Spleen (tissue), 11 donors: ENCODE data around the gene MAEL. TPM values are rescaled to one million over a fixed set of nuclear protein-coding genes. Genes with fewer than 3 reads are reported as not detected.

Experiments
- DNase-seq: peaks from one replicate; pipeline ENCODE4 v3.0.0-alpha.2; 2020
- H3K27ac ChIP-seq, 8 donors: fragments of 200-600 bp; sonication (generic) in 7 of 8; 1 replicate in 4 of 8; 2 replicates in 4 of 8; pipeline versions ENCODE4 v1.5.0 to v1.8.0; 2016 to 2021; ENCODE audit warnings: inconsistent platforms in 4 of 8, mild to moderate bottlenecking in 4 of 8, moderate library complexity in 1 of 8
- H3K27me3 ChIP-seq, 7 donors: fragments of 200-600 bp; sonication (generic) in 6 of 7; replicated peaks in 1 of 7; 1 replicate in 4 of 7; 2 replicates in 3 of 7; pipeline versions ENCODE4 v1.5.0 to v1.8.0; 2016 to 2021; ENCODE audit warnings: inconsistent platforms in 3 of 7, mild to moderate bottlenecking in 1 of 7
- H3K36me3 ChIP-seq, 6 donors: fragments of 200-600 bp; sonication (generic) in 5 of 6; 1 replicate in 4 of 6; 2 replicates in 2 of 6; pipeline versions ENCODE4 v1.5.0 to v1.8.0; 2016 to 2021; ENCODE audit warnings: inconsistent platforms in 2 of 6
- H3K4me1 ChIP-seq, 6 donors: fragments of 200-600 bp; sonication (generic) in 5 of 6; 1 replicate in 3 of 6; 2 replicates in 3 of 6; pipeline versions ENCODE4 v1.5.0 to v1.8.0; 2016 to 2021; ENCODE audit warnings: inconsistent platforms in 3 of 6
- H3K4me3 ChIP-seq, 8 donors: fragments of 200-600 bp; sonication (generic) in 7 of 8; 1 replicate in 4 of 8; 2 replicates in 4 of 8; pipeline versions ENCODE4 v1.5.0 to v1.8.0; 2016 to 2021; ENCODE audit warnings: inconsistent platforms in 4 of 8, mild to moderate bottlenecking in 4 of 8, moderate library complexity in 2 of 8
- H3K9me3 ChIP-seq, 8 donors: fragments of 200-600 bp; sonication (generic) in 7 of 8; 1 replicate in 4 of 8; 2 replicates in 4 of 8; pipeline versions ENCODE4 v1.5.0 to v1.8.0; 2016 to 2021; ENCODE audit warnings: inconsistent platforms in 4 of 8
- POLR2A ChIP-seq, 3 donors: fragments of 450-650 bp; IDR thresholded peaks; one replicate each; pipeline ENCODE4 v1.5.1; 2017; ENCODE audit warnings: antibody characterized with exemption in 3 of 3, mild to moderate bottlenecking in 1 of 3
- POLR2AphosphoS5 ChIP-seq, 3 donors: sonication (generic); formaldehyde crosslinking; IDR thresholded peaks; one replicate each; pipeline ENCODE4 v1.5.1; 2017; ENCODE audit warnings: antibody characterized with exemption in 3 of 3
- WGBS, 5 donors: extraction: QIAGEN DNeasy Blood & Tissue Kit in 3 of 5; methylation state at CpG; one replicate each; pipeline versions ENCODE4 v1.1.5 to v1.1.7; 2013 to 2018; 5-methylcytosine and 5-hydroxymethylcytosine counted together
- intact Hi-C: fragments of 100-400 bp; cut with DNase I; formaldehyde crosslinking; loops from one replicate; pipeline ENCODE4 v1.15.0; 2023; ENCODE audit warnings: low total_unique reads
- polyA plus RNA-seq, 3 donors: library from polyadenylated mRNA; stranded (reverse); fragments of 200-250 nt; gene quantifications; one replicate each; pipeline ENCODE4 v1.2.1, GENCODE V29; 2013
- total RNA-seq, 7 donors: library from RNA; depleted of rRNA in 3 of 7; stranded (reverse); fragments of >200 nt in 3 of 7; fragmentation: NEBNext Ultra II Directional in 4 of 7; extraction: Animal tissue kit (Norgen Biotek cat#: 25700) in 4 of 7; gene quantifications; one replicate each; pipeline versions ENCODE4 v1.1.0 to v1.2.1, GENCODE V29; 2016 to 2021
- TF ChIP-seq, protein P1 (sequence below), 11 experiments: fragments of 200-600 bp in 7 of 11; fragments of 450-650 bp in 4 of 11; sonication (generic) in 4 of 11; IDR thresholded peaks in 8 of 11; conservative IDR thresholded peaks in 3 of 11; 1 replicate in 7 of 11; 2 replicates in 4 of 11; pipeline versions ENCODE4 v1.4.0 to v1.8.0; 2016 to 2021; ENCODE audit warnings: antibody characterized with exemption in 11 of 11, inconsistent platforms in 4 of 11, mild to moderate bottlenecking in 1 of 11
- donor health status: healthy with polysubstance abuse.
- donor health status: DM: no; HTN: no; CAD: no; lungs with moderate emphysema.
- donor health status: DM: no; HTN: no; CAD: no.
- donor health status: Bipolar disorder and iron deficiency.
- donor health status: healthy.
- donor health status: DM: no; HTN: no; CAD: no.
- donor health status: DM: yes; HTN: yes; CAD: no.

MAEL gene
- total and polyA plus RNA-seq, 10 donors: 0.05 TPM; not detected in 9

DNA sequence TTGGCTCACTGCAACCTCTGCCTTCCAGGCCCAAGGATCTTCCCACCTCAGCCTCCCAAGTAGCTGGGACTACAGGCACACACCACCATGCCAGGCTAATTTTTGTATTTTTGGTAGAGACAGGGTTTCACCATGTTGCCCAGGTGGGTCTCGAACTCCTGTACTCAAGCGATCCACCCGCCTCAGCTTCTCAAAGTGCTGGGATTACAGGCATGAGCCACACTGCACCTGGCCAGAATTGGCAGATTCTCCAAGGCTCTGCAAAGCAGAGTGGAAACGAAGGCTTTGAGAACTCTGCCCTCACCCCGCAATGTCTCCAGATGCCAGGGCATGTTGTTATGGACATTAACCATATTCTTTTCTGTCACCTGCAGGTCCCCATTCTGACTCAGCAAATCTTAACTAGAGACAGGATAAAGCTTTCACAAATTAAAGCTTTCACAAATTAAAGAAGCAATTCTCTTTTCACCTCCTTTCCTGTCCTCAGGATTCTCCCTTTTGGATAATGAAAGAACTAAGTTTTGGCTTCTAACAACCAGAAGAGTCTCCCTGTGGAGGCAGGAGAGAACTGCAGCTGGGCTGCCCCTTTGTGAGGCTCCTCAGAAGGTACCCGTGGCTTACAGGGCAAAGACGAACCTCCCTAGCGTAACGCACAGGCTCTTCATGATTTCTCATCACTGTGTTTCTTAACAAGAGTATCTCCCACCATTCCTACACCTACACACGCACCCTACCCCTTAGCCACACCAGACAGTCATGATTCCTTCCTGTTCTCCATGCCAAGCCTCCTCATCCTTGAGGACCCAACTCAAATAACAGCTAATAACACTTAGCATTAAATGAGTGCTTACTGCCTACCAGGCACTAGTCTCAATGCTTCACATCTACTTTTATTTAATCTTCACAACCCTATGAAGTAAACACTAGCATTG, 71.3 kb downstream of the MAEL start:
- TF ChIP-seq, protein P1, sequence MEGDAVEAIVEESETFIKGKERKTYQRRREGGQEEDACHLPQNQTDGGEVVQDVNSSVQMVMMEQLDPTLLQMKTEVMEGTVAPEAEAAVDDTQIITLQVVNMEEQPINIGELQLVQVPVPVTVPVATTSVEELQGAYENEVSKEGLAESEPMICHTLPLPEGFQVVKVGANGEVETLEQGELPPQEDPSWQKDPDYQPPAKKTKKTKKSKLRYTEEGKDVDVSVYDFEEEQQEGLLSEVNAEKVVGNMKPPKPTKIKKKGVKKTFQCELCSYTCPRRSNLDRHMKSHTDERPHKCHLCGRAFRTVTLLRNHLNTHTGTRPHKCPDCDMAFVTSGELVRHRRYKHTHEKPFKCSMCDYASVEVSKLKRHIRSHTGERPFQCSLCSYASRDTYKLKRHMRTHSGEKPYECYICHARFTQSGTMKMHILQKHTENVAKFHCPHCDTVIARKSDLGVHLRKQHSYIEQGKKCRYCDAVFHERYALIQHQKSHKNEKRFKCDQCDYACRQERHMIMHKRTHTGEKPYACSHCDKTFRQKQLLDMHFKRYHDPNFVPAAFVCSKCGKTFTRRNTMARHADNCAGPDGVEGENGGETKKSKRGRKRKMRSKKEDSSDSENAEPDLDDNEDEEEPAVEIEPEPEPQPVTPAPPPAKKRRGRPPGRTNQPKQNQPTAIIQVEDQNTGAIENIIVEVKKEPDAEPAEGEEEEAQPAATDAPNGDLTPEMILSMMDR (IDR thresholded peaks at IDR 0.05 in 8 of 11, conservative IDR thresholded peaks at IDR 0.05 in 3 of 11): no peak
- TF ChIP-seq POLR2AphosphoS5 (IDR thresholded peaks at IDR 0.05) (no peak), POLR2A (IDR thresholded peaks at IDR 0.05) (no peak)
- H3K27me3 ChIP-seq: no peaks in the 10 kb centered on the region
- H3K36me3 ChIP-seq: no peaks in the 10 kb centered on the region
- WGBS, 5 donors: 74 to 82% (median 79%) methylated on average over 10 of the region's 10 CpGs
- peaks cover 0 to 9% (median 4%) of the 10 kb centered on the region in 6 donors for H3K4me1 ChIP-seq
- DNase-seq: no peak
- no peak overlapping the region for H3K4me3 ChIP-seq
- intact Hi-C loops: no loop called here
- H3K27ac ChIP-seq: no peak overlapping the region
- H3K9me3 ChIP-seq: no peaks in the 10 kb centered on the region

DNA sequence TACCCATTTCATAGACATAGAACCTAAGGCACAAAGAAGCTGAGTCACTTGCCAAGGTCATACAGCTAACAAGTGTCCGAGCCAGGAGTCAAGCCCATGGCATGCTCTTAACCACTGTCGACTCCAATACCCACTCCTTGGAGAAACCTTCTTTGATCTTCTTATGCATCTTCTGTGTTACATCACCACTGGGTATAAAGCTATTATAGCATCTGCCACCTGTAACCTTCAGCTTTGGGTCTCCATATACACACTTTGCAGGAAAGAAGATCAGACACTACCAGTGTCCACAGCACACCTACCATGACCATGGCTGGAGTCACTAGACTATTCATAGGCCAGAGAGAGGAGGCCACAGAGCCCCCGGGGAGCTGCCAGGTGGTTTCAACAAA, 72.0 kb downstream of the MAEL start:
- peaks cover 0 to 9% (median 4%) of the 10 kb centered on the region in 6 donors for H3K4me1 ChIP-seq
- TF ChIP-seq POLR2A (IDR thresholded peaks at IDR 0.05) (no peak), POLR2AphosphoS5 (IDR thresholded peaks at IDR 0.05) (no peak)
- TF ChIP-seq, protein P1 (IDR thresholded peaks at IDR 0.05 in 8 of 11, conservative IDR thresholded peaks at IDR 0.05 in 3 of 11): no peak
- H3K27me3 ChIP-seq: no peaks in the 10 kb centered on the region
- H3K27ac ChIP-seq: no peak overlapping the region
- 81 to 92% (median 90%) methylated on average over 3 of the region's 3 CpGs for WGBS, 5 donors
- H3K4me3 ChIP-seq: no peak overlapping the region
- no peak for DNase-seq
- H3K36me3 ChIP-seq: no peaks in the 10 kb centered on the region
- no peaks in the 10 kb centered on the region for H3K9me3 ChIP-seq
- intact Hi-C loops: no loop called here

DNA sequence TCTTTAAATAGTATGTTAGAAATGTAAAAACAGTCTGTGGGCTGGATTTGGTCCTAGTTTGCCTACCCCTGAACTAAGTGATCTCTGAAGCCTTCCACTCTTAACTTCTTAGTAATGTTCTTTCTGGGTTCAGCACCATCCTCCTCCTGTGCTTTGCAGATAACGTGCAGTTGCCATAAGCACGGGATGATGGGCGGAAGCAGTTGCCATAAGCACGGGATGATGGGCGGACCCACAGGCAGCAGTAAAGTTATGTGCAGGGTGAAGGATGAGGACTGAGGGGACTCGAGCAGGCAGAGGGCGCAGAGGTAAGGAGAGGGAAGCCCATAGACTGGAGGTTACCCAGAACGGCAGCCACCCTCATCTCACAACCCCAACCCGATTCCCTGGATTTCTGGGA, 75.5 kb downstream of the MAEL start:
- Histone ChIP-seq H3K27me3 (no peaks in the 10 kb centered on the region), H3K4me1 (peaks cover 0 to 11% (median 5%) of the 10 kb centered on the region in 6 donors), H3K9me3 (no peaks in the 10 kb centered on the region), H3K27ac (no peak overlapping the region), H3K4me3 (no peak overlapping the region), H3K36me3 (no peaks in the 10 kb centered on the region)
- intact Hi-C loops: loop anchor here (5.0 kb wide), 2 partner anchors 378 to 468 kb away; no protein-coding TSS in a partner anchor
- no peak for DNase-seq
- no peak for TF ChIP-seq POLR2AphosphoS5 (IDR thresholded peaks at IDR 0.05)
- WGBS, 5 donors: 82 to 91% (median 87%) methylated on average over 9 of the region's 9 CpGs

DNA sequence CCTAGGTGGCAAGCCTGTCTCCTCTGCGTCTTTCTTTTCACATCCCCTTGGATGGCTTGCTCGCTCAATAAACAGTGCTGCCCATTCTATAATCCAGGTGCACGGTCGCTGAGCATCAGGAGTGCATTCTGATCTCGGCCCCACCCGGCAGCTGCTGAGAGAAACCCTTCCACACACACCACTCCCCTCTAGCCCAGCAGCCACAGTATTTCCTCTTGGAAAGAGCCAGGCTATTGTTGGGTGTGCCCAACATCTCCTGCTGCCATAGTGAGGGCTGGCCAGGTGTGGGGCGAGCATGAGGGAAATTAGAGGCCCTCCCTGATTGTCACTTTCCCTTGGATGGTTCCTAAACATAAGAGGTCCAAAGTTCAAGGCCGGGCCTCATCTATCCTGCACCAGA, 76.4 kb downstream of the MAEL start:
- H3K27me3 ChIP-seq: no peaks in the 10 kb centered on the region
- TF ChIP-seq POLR2AphosphoS5 (IDR thresholded peaks at IDR 0.05) (no peak), POLR2A (IDR thresholded peaks at IDR 0.05) (no peak)
- TF ChIP-seq, protein P1 (IDR thresholded peaks at IDR 0.05 in 8 of 11, conservative IDR thresholded peaks at IDR 0.05 in 3 of 11): no peak
- 80 to 95% (median 91%) methylated on average over 7 to 8 of the region's 8 CpGs for WGBS, 5 donors
- intact Hi-C loops: loop anchor here (5.0 kb wide), 2 partner anchors 377 to 467 kb away; no protein-coding TSS in a partner anchor
- H3K9me3 ChIP-seq: no peaks in the 10 kb centered on the region
- no peaks in the 10 kb centered on the region for H3K36me3 ChIP-seq
- H3K4me1 ChIP-seq: peaks cover 0 to 11% (median 5%) of the 10 kb centered on the region in 6 donors
- no peak overlapping the region for H3K27ac ChIP-seq
- H3K4me3 ChIP-seq: no peak overlapping the region
- DNase-seq: no peak
